ENCODE data around the gene LCE1B.

GRCh38 chr1:152823294-152823693, 11.5 kb downstream of the LCE1B start:
- TF ChIP-seq CTCF (IDR thresholded peaks at IDR 0.05) (no peak), POLR2A (IDR thresholded peaks at IDR 0.05) (no peak)

Measured in esophagus squamous epithelium (tissue), 4 donors.